ENCODE results near the gene MATCAP1.

The MATCAP1 gene

GRCh38 chr16:67148656-67149275, 35.0 kb downstream of the MATCAP1 start:
- Histone ChIP-seq H3K9ac (ENCODE audit: low read length) (no peak overlapping the region), H3K4me3 (ENCODE audit: low read length) (no peak overlapping the region), H3K4me1 (ENCODE audit: control insufficient read depth, insufficient read depth, low read length) (peaks cover 12% of the 10 kb centered on the region), H3K36me3 (ENCODE audit: control insufficient read depth, insufficient read depth, low read length, severe bottlenecking) (peaks cover 47% of the 10 kb centered on the region), H3K27me3 (replicated peaks; ENCODE audit: control insufficient read depth, insufficient read depth, low read length) (no peaks in the 10 kb centered on the region), H3K9me3 (ENCODE audit: control insufficient read depth, low read length) (no peaks in the 10 kb centered on the region)
- DNase-seq (ENCODE audit: low read depth), result no peak

DNA sequence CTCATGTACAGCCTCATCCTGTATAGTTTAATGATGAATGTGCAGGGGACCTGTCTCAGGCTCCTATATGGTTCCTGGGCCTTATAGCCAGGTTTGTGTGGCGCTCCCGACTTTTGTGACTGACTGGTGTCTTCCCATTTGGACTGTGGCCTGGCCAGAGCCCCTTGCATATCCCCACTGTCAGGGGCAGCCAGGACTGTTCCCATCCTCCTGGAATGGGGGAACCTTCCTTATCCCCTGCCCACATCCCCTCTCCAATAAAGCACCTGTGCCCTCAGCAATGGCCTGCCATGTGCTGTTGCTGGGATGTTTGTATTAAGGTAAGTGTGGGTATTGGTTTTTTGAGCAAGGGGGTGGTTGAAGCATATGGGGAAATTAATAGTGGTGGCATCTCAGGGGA, 35.5 kb downstream of the MATCAP1 start:
- Histone ChIP-seq H3K4me3 (ENCODE audit: low read length) (no peak overlapping the region), H3K36me3 (ENCODE audit: control insufficient read depth, insufficient read depth, low read length, severe bottlenecking) (peaks cover 51% of the 10 kb centered on the region)
- DNase-seq (ENCODE audit: low read depth), result no peak

GRCh38 chr16:67147437-67148140, 36.2 kb downstream of the MATCAP1 start:
- H3K27me3 ChIP-seq (replicated peaks; ENCODE audit: control insufficient read depth, insufficient read depth, low read length), result no peaks in the 10 kb centered on the region
- no peak overlapping the region for H3K9ac ChIP-seq (ENCODE audit: low read length)
- no peak for DNase-seq (ENCODE audit: low read depth)
- peaks cover 12% of the 10 kb centered on the region for H3K4me1 ChIP-seq (ENCODE audit: control insufficient read depth, insufficient read depth, low read length)
- peaks cover 57% of the 10 kb centered on the region for H3K36me3 ChIP-seq (ENCODE audit: control insufficient read depth, insufficient read depth, low read length, severe bottlenecking)
- H3K9me3 ChIP-seq (ENCODE audit: control insufficient read depth, low read length), result no peaks in the 10 kb centered on the region
- no peak overlapping the region for H3K4me3 ChIP-seq (ENCODE audit: low read length)

More for the DNA sequence above, 35.5 kb downstream of the MATCAP1 start:
- H3K9me3 ChIP-seq (ENCODE audit: control insufficient read depth, low read length), result no peaks in the 10 kb centered on the region
- H3K4me1 ChIP-seq (ENCODE audit: control insufficient read depth, insufficient read depth, low read length), result peaks cover 12% of the 10 kb centered on the region
- H3K9ac ChIP-seq (ENCODE audit: low read length), result no peak overlapping the region
- no peaks in the 10 kb centered on the region for H3K27me3 ChIP-seq (replicated peaks; ENCODE audit: control insufficient read depth, insufficient read depth, low read length)

- H3K4me3 ChIP-seq (ENCODE audit: low read length), result no peak overlapping the region
- peak; percentile 18 for DNase-seq (ENCODE audit: low read depth)
- peaks cover 12% of the 10 kb centered on the region for H3K4me1 ChIP-seq (ENCODE audit: control insufficient read depth, insufficient read depth, low read length)
- H3K36me3 ChIP-seq (ENCODE audit: control insufficient read depth, insufficient read depth, low read length, severe bottlenecking), result peaks cover 65% of the 10 kb centered on the region
- no peak overlapping the region for H3K9ac ChIP-seq (ENCODE audit: low read length)
- no peaks in the 10 kb centered on the region for H3K9me3 ChIP-seq (ENCODE audit: control insufficient read depth, low read length)
- H3K27me3 ChIP-seq (replicated peaks; ENCODE audit: control insufficient read depth, insufficient read depth, low read length), result no peaks in the 10 kb centered on the region
These were observed 37.0 kb downstream of the MATCAP1 start for GRCh38 chr16:67146523-67147357.

- no peak overlapping the region for H3K4me3 ChIP-seq (ENCODE audit: low read length)
- H3K36me3 ChIP-seq (ENCODE audit: control insufficient read depth, insufficient read depth, low read length, severe bottlenecking), result peaks cover 75% of the 10 kb centered on the region
These were observed 38.0 kb downstream of the MATCAP1 start for GRCh38 chr16:67145746-67146145.

DNA sequence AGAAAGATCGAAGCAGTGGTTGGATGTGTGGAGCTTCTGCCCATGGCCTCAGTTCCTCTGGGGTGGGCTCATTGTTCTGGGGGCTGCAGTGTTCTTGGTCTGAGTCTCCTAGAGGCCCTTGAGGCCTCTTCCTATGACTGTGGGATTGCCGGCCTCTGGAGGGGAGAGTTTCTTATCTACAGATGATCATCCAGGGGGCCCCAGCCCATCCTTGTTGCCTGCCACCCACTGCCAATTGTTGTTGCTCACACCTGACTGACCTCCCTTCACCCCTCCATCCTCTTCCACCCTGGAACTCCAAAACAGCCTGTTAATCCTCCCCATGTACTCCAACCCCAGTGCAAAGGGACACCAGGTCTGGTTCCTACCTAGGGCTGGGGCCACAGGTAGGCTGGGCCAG, 38.8 kb downstream of the MATCAP1 start:
- H3K36me3 ChIP-seq (ENCODE audit: control insufficient read depth, insufficient read depth, low read length, severe bottlenecking), result peaks cover 83% of the 10 kb centered on the region
- no peak for DNase-seq (ENCODE audit: low read depth)

More at GRCh38 chr16:67145746-67146145, 38.0 kb downstream of the MATCAP1 start:
- no peaks in the 10 kb centered on the region for H3K27me3 ChIP-seq (replicated peaks; ENCODE audit: control insufficient read depth, insufficient read depth, low read length)
- no peaks in the 10 kb centered on the region for H3K9me3 ChIP-seq (ENCODE audit: control insufficient read depth, low read length)
- no peak for DNase-seq (ENCODE audit: low read depth)
- peak overlapping the region; percentile 15 for H3K9ac ChIP-seq (ENCODE audit: low read length)
- peaks cover 8% of the 10 kb centered on the region for H3K4me1 ChIP-seq (ENCODE audit: control insufficient read depth, insufficient read depth, low read length)

GRCh38 chr16:67142342-67142741, 41.4 kb downstream of the MATCAP1 start:
- H3K4me1 ChIP-seq (ENCODE audit: control insufficient read depth, insufficient read depth, low read length), result peaks cover 8% of the 10 kb centered on the region
- no peak overlapping the region for H3K9ac ChIP-seq (ENCODE audit: low read length)
- no peaks in the 10 kb centered on the region for H3K9me3 ChIP-seq (ENCODE audit: control insufficient read depth, low read length)
- H3K36me3 ChIP-seq (ENCODE audit: control insufficient read depth, insufficient read depth, low read length, severe bottlenecking), result peaks cover 91% of the 10 kb centered on the region
- H3K4me3 ChIP-seq (ENCODE audit: low read length), result no peak overlapping the region
- no peak for DNase-seq (ENCODE audit: low read depth)
- no peaks in the 10 kb centered on the region for H3K27me3 ChIP-seq (replicated peaks; ENCODE audit: control insufficient read depth, insufficient read depth, low read length)

More for the DNA sequence above, 38.8 kb downstream of the MATCAP1 start:
- Histone ChIP-seq H3K27me3 (replicated peaks; ENCODE audit: control insufficient read depth, insufficient read depth, low read length) (no peaks in the 10 kb centered on the region), H3K4me3 (ENCODE audit: low read length) (no peak overlapping the region), H3K4me1 (ENCODE audit: control insufficient read depth, insufficient read depth, low read length) (peaks cover 8% of the 10 kb centered on the region), H3K9me3 (ENCODE audit: control insufficient read depth, low read length) (no peaks in the 10 kb centered on the region), H3K9ac (ENCODE audit: low read length) (no peak overlapping the region)

DNA sequence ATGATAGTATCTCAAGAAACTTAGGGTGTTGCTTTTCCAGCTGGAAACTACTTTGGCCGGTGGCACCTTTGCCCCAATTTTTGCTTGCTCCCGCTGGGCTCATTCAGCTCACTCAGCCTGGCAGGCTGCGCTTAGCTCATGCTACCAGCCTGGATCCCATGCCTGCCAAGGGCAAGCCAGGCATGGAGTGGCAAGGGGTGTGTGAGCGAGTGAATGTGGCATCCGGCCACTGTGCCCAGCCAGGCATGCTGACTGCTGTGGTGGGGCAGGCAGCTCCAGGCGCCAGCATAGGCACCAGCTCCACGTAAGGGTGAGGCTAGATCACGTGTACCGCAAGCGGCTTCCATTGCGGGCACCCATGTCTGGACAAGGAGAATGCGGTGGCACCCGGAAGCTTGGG, 42.4 kb downstream of the MATCAP1 start:
- no peak overlapping the region for H3K4me3 ChIP-seq (ENCODE audit: low read length)
- H3K27me3 ChIP-seq (replicated peaks; ENCODE audit: control insufficient read depth, insufficient read depth, low read length), result no peaks in the 10 kb centered on the region
- peaks cover 6% of the 10 kb centered on the region for H3K4me1 ChIP-seq (ENCODE audit: control insufficient read depth, insufficient read depth, low read length)
- peaks cover 90% of the 10 kb centered on the region for H3K36me3 ChIP-seq (ENCODE audit: control insufficient read depth, insufficient read depth, low read length, severe bottlenecking)
- H3K9me3 ChIP-seq (ENCODE audit: control insufficient read depth, low read length), result no peaks in the 10 kb centered on the region
- DNase-seq (ENCODE audit: low read depth), result no peak
- no peak overlapping the region for H3K9ac ChIP-seq (ENCODE audit: low read length)

DNA sequence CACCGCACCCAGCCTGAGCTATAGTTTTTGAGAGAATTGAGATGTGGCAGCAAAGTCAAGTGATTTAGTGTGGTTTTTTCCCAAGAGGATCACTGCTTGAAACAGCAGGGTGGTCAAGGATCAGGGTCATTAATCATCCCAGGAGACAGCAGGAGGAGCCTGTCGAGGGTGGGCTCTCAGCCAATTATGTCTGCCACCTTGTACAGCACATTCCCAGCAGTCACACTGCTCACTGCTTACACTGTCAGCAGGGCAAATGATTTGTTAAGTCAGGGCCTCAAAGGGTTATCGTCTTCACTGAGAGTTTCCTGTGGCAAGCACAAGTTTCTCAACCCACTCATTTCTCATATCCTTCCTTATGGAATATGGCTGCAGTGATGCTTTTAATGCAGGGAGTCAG, 46.2 kb downstream of the MATCAP1 start:
- no peaks in the 10 kb centered on the region for H3K27me3 ChIP-seq (replicated peaks; ENCODE audit: control insufficient read depth, insufficient read depth, low read length)
- H3K9ac ChIP-seq (ENCODE audit: low read length), result no peak overlapping the region
- H3K4me1 ChIP-seq (ENCODE audit: control insufficient read depth, insufficient read depth, low read length), result no peaks in the 10 kb centered on the region
- H3K4me3 ChIP-seq (ENCODE audit: low read length), result no peak overlapping the region
- DNase-seq (ENCODE audit: low read depth), result no peak
- H3K36me3 ChIP-seq (ENCODE audit: control insufficient read depth, insufficient read depth, low read length, severe bottlenecking), result peaks cover 85% of the 10 kb centered on the region
- H3K9me3 ChIP-seq (ENCODE audit: control insufficient read depth, low read length), result no peaks in the 10 kb centered on the region

GRCh38 chr16:67129422-67129821, 54.3 kb downstream of the MATCAP1 start:
- Histone ChIP-seq H3K27me3 (replicated peaks; ENCODE audit: control insufficient read depth, insufficient read depth, low read length) (no peaks in the 10 kb centered on the region), H3K9ac (ENCODE audit: low read length) (no peak overlapping the region), H3K9me3 (ENCODE audit: control insufficient read depth, low read length) (no peaks in the 10 kb centered on the region), H3K36me3 (ENCODE audit: control insufficient read depth, insufficient read depth, low read length, severe bottlenecking) (peaks cover 55% of the 10 kb centered on the region), H3K4me1 (ENCODE audit: control insufficient read depth, insufficient read depth, low read length) (no peaks in the 10 kb centered on the region), H3K4me3 (ENCODE audit: low read length) (no peak overlapping the region)
- no peak for DNase-seq (ENCODE audit: low read depth)

GRCh38 chr16:67128887-67129286, 54.9 kb downstream of the MATCAP1 start:
- DNase-seq (ENCODE audit: low read depth), result no peak
- Histone ChIP-seq H3K36me3 (ENCODE audit: control insufficient read depth, insufficient read depth, low read length, severe bottlenecking) (peaks cover 52% of the 10 kb centered on the region), H3K9me3 (ENCODE audit: control insufficient read depth, low read length) (no peaks in the 10 kb centered on the region), H3K4me1 (ENCODE audit: control insufficient read depth, insufficient read depth, low read length) (peaks cover 4% of the 10 kb centered on the region), H3K9ac (ENCODE audit: low read length) (no peak overlapping the region), H3K27me3 (replicated peaks; ENCODE audit: control insufficient read depth, insufficient read depth, low read length) (no peaks in the 10 kb centered on the region), H3K4me3 (ENCODE audit: low read length) (no peak overlapping the region)
